Measurements from ENCODE around the gene WRAP73. TPM values are rescaled to one million over a fixed set of nuclear protein-coding genes. Genes with fewer than 3 reads are reported as not detected.

Gene WRAP73
- total RNA-seq, 1 experiment from 2014 or later, result 57.2 TPM

GRCh38 chr1:3599286-3599811, 50.6 kb downstream of the WRAP73 start:
- no peaks in the 10 kb centered on the region for H3K4me1 ChIP-seq (ENCODE audit: insufficient read depth, low read length)
- POLR2A ChIA-PET (ENCODE audit: unreplicated experiment), result no interaction called here
- no TSS peak for BruUV-seq (replicated peaks)
- no peak overlapping the region for H2AFZ ChIP-seq (ENCODE audit: low read length)
- DNase-seq (no peak), ATAC-seq (no peak; the same call in 1 of the 2 replicates)
- no peak overlapping the region for H3K9ac ChIP-seq (ENCODE audit: low read length)
- H3K9me3 ChIP-seq (ENCODE audit: low read length), result no peaks in the 10 kb centered on the region
- no peak overlapping the region for H3K27ac ChIP-seq (ENCODE audit: low read length)
- intact Hi-C loops (cut with micrococcal nuclease), result no loop called here
- H3F3A ChIP-seq (ENCODE audit: low read length, unreplicated experiment), result no peaks in the 10 kb centered on the region
- no peak overlapping the region for H3K4me3 ChIP-seq (ENCODE audit: low read length)
- H4K20me1 ChIP-seq (ENCODE audit: low read length), result no peaks in the 10 kb centered on the region
- no peak overlapping the region for H3K4me2 ChIP-seq (ENCODE audit: low read length)
- H3K9me2 ChIP-seq (replicated peaks; ENCODE audit: low read length), result no peaks in the 10 kb centered on the region
- H3K27me3 ChIP-seq (ENCODE audit: low read length), result no peaks in the 10 kb centered on the region
- CTCF ChIA-PET, result interaction anchor here (0.9 kb wide), 1 partner anchor 11 kb away, joined by 3 read pairs; no protein-coding TSS in a partner anchor
- no peaks in the 10 kb centered on the region for H3K79me2 ChIP-seq (ENCODE audit: low read length)
- H3K36me3 ChIP-seq (ENCODE audit: low read depth, low read length), result no peaks in the 10 kb centered on the region
- TF ChIP-seq CTCF (conservative IDR thresholded peaks at IDR 0.05; ENCODE audit: low read depth, low read length), result no peak
- TF ChIP-seq EZH2 (IDR thresholded peaks at IDR 0.05; ENCODE audit: low read length, unreplicated experiment), result no peak
- no peak for TF ChIP-seq EZH2phosphoT487 (IDR thresholded peaks at IDR 0.05; ENCODE audit: borderline replicate concordance, low read length)

GRCh38 chr1:3598522-3599285, 51.2 kb downstream of the WRAP73 start:
- Histone ChIP-seq H3K79me2 (ENCODE audit: low read length) (no peaks in the 10 kb centered on the region), H3K9me2 (replicated peaks; ENCODE audit: low read length) (no peaks in the 10 kb centered on the region), H3K4me1 (ENCODE audit: insufficient read depth, low read length) (no peaks in the 10 kb centered on the region), H4K20me1 (ENCODE audit: low read length) (no peaks in the 10 kb centered on the region), H3F3A (ENCODE audit: low read length, unreplicated experiment) (no peaks in the 10 kb centered on the region), H3K4me2 (ENCODE audit: low read length) (no peak overlapping the region), H3K4me3 (ENCODE audit: low read length) (no peak overlapping the region), H3K9ac (ENCODE audit: low read length) (no peak overlapping the region), H3K27me3 (ENCODE audit: low read length) (no peaks in the 10 kb centered on the region), H3K36me3 (ENCODE audit: low read depth, low read length) (no peaks in the 10 kb centered on the region), H2AFZ (ENCODE audit: low read length) (no peak overlapping the region), H3K27ac (ENCODE audit: low read length) (no peak overlapping the region), H3K9me3 (ENCODE audit: low read length) (no peaks in the 10 kb centered on the region)
- no TSS peak for BruUV-seq (replicated peaks)
- ChIA-PET POLR2A (ENCODE audit: unreplicated experiment) (no interaction called here), CTCF (no interaction called here)
- DNase-seq (no peak), ATAC-seq (no peak)
- no peak for TF ChIP-seq CTCF (conservative IDR thresholded peaks at IDR 0.05; ENCODE audit: low read depth, low read length)
- intact Hi-C loops (cut with micrococcal nuclease), result no loop called here

GRCh38 chr1:3598051-3598491, 51.8 kb downstream of the WRAP73 start:
- Histone ChIP-seq H3K27ac (ENCODE audit: low read length) (no peak overlapping the region), H2AFZ (ENCODE audit: low read length) (no peak overlapping the region), H3K4me3 (ENCODE audit: low read length) (no peak overlapping the region), H3K27me3 (ENCODE audit: low read length) (no peaks in the 10 kb centered on the region), H3F3A (ENCODE audit: low read length, unreplicated experiment) (no peaks in the 10 kb centered on the region), H3K36me3 (ENCODE audit: low read depth, low read length) (no peaks in the 10 kb centered on the region), H3K79me2 (ENCODE audit: low read length) (no peaks in the 10 kb centered on the region), H3K9me3 (ENCODE audit: low read length) (no peaks in the 10 kb centered on the region), H3K9me2 (replicated peaks; ENCODE audit: low read length) (no peaks in the 10 kb centered on the region), H3K9ac (ENCODE audit: low read length) (no peak overlapping the region), H3K4me1 (ENCODE audit: insufficient read depth, low read length) (no peaks in the 10 kb centered on the region), H4K20me1 (ENCODE audit: low read length) (no peaks in the 10 kb centered on the region), H3K4me2 (ENCODE audit: low read length) (no peak overlapping the region)
- ATAC-seq (no peak), DNase-seq (no peak)
- intact Hi-C loops (cut with micrococcal nuclease), result no loop called here
- TF ChIP-seq CTCF (conservative IDR thresholded peaks at IDR 0.05; ENCODE audit: low read depth, low read length), result no peak
- TF ChIP-seq EZH2phosphoT487 (IDR thresholded peaks at IDR 0.05; ENCODE audit: borderline replicate concordance, low read length), result no peak
- TF ChIP-seq EZH2 (IDR thresholded peaks at IDR 0.05; ENCODE audit: low read length, unreplicated experiment), result no peak
- ChIA-PET CTCF (no interaction called here), POLR2A (ENCODE audit: unreplicated experiment) (no interaction called here)
- BruUV-seq (replicated peaks), result no TSS peak

Data from PC-3 (cell line).